KMS-11 (cell line): ENCODE results near the gene TOP1.

Source experiments
- H2AFZ ChIP-seq: fragments of 200-600 bp; sonication (generic); 2 replicates; pipeline ENCODE4 v1.6.1; 2016; ENCODE audit warnings: antibody characterized with exemption, mixed run types, low read depth
- H3K27ac ChIP-seq: fragments of 200-600 bp; sonication (generic); 2 replicates; pipeline ENCODE4 v1.6.1; 2016; ENCODE audit warnings: mild to moderate bottlenecking, mixed run types
- H3K27me3 ChIP-seq: fragments of 200-600 bp; sonication (generic); 2 replicates; pipeline ENCODE4 v1.6.1; 2017; ENCODE audit warnings: mild to moderate bottlenecking, low read depth, mixed run types, moderate library complexity; ENCODE audit not compliant: insufficient read depth
- H3K36me3 ChIP-seq: fragments of 200-600 bp; sonication (generic); 2 replicates; pipeline ENCODE4 v1.6.1; 2017; ENCODE audit warnings: mild to moderate bottlenecking, mixed run types; ENCODE audit not compliant: insufficient read depth
- H3K4me1 ChIP-seq: fragments of 200-600 bp; sonication (generic); 2 replicates; pipeline ENCODE4 v1.6.1; 2016; ENCODE audit warnings: mild to moderate bottlenecking, low read depth, mixed run types; ENCODE audit not compliant: poor library complexity, severe bottlenecking
- H3K4me2 ChIP-seq: fragments of 200-600 bp; sonication (generic); 2 replicates; pipeline ENCODE4 v1.7.0; 2016; ENCODE audit warnings: mild to moderate bottlenecking, mixed run types
- H3K4me3 ChIP-seq: fragments of 200-600 bp; sonication (generic); IDR thresholded peaks from 2 replicates; pipeline ENCODE4 v1.6.1; 2017; ENCODE audit warnings: low read depth, low read length, mixed read lengths; ENCODE audit not compliant: insufficient read depth
- H3K79me2 ChIP-seq: fragments of 200-600 bp; sonication (generic); 2 replicates; pipeline ENCODE4 v1.6.1; 2016; ENCODE audit warnings: low read depth, mixed run types; ENCODE audit not compliant: insufficient read depth
- H3K9ac ChIP-seq: fragments of 200-600 bp; sonication (generic); 2 replicates; pipeline ENCODE4 v1.6.1; 2016; ENCODE audit warnings: mild to moderate bottlenecking, mixed run types
- H4K20me1 ChIP-seq: fragments of 200-600 bp; sonication (generic); 2 replicates; pipeline ENCODE4 v1.6.1; 2016; ENCODE audit warnings: mild to moderate bottlenecking, mixed run types; ENCODE audit not compliant: insufficient read depth
- CTCF ChIP-seq: fragments of 200-600 bp; sonication (generic); conservative IDR thresholded peaks from 2 replicates; pipeline ENCODE4 v1.6.1; 2017; ENCODE audit warnings: low read depth, mild to moderate bottlenecking, antibody characterized with exemption, low read length, moderate library complexity, mixed read lengths

The TOP1 gene

DNA sequence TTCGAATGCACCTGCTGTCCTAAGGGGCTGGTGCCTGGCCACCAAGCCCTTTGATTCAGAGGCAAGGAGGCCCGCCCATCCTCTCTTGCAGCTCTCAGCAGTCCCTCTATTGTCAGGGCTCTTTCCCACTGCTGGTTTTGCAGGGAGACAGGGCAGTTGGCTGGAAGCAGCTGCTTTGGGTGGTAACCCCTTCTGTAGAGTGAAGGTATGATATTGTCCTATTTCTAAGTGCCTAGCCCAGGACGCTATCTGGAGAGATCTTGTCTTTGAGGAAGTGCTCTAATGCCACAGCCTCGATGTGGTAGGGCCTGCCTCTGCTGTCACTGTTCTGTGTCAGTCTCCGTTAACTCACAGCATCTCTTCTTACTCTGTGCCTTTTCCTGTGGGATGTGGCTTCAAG lies 114.3 kb downstream of the TOP1 start:
- H3K79me2 ChIP-seq: no peaks in the 10 kb centered on the region; the same call in 1 of the 2 replicates
- H3K27me3 ChIP-seq: no peaks in the 10 kb centered on the region
- no peak overlapping the region for H3K9ac ChIP-seq
- no peak overlapping the region for H3K4me2 ChIP-seq
- no peak overlapping the region for H3K27ac ChIP-seq
- H4K20me1 ChIP-seq: no peaks in the 10 kb centered on the region
- H3K36me3 ChIP-seq: no peaks in the 10 kb centered on the region
- no peak overlapping the region for H2AFZ ChIP-seq
- H3K4me3 ChIP-seq: no peak overlapping the region
- H3K4me1 ChIP-seq: no peaks in the 10 kb centered on the region
- no peak for TF ChIP-seq CTCF

- no peaks in the 10 kb centered on the region for H3K27me3 ChIP-seq
- no peak overlapping the region for H2AFZ ChIP-seq
- TF ChIP-seq CTCF: no peak
- no peaks in the 10 kb centered on the region for H3K4me1 ChIP-seq
- H3K9ac ChIP-seq: no peak overlapping the region
- H3K27ac ChIP-seq: no peak overlapping the region
- no peak overlapping the region for H3K4me3 ChIP-seq
- no peaks in the 10 kb centered on the region for H4K20me1 ChIP-seq
- H3K4me2 ChIP-seq: no peak overlapping the region
- H3K79me2 ChIP-seq: no peaks in the 10 kb centered on the region; the same call in 1 of the 2 replicates
- no peaks in the 10 kb centered on the region for H3K36me3 ChIP-seq
Measured at GRCh38 chr20:41143354-41143753, 114.7 kb downstream of the TOP1 start.

GRCh38 chr20:41145317-41145716 lies 116.7 kb downstream of the TOP1 start:
- Histone ChIP-seq H3K4me1 (no peaks in the 10 kb centered on the region), H3K27ac (no peak overlapping the region), H3K4me3 (no peak overlapping the region), H2AFZ (no peak overlapping the region), H3K27me3 (no peaks in the 10 kb centered on the region), H3K79me2 (no peaks in the 10 kb centered on the region; the same call in 1 of the 2 replicates), H3K9ac (no peak overlapping the region), H3K4me2 (no peak overlapping the region), H3K36me3 (no peaks in the 10 kb centered on the region), H4K20me1 (no peaks in the 10 kb centered on the region; the same call in 1 of the 2 replicates)
- TF ChIP-seq CTCF: no peak

- no peaks in the 10 kb centered on the region for H3K36me3 ChIP-seq
- H4K20me1 ChIP-seq: no peaks in the 10 kb centered on the region; the same call in 1 of the 2 replicates
- H3K4me1 ChIP-seq: no peaks in the 10 kb centered on the region
- no peak overlapping the region for H3K27ac ChIP-seq
- H3K4me3 ChIP-seq: no peak overlapping the region
- no peak overlapping the region for H2AFZ ChIP-seq
- no peak for TF ChIP-seq CTCF
- no peaks in the 10 kb centered on the region; the same call in 1 of the 2 replicates for H3K79me2 ChIP-seq
- no peak overlapping the region for H3K9ac ChIP-seq
- H3K4me2 ChIP-seq: no peak overlapping the region
- no peaks in the 10 kb centered on the region for H3K27me3 ChIP-seq
Measured at GRCh38 chr20:41145821-41146620, 117.4 kb downstream of the TOP1 start.
